AG10803 (cell line): ENCODE results near the gene LHFPL3.

Experiments used
- DNase-seq: peaks from one replicate; pipeline ENCODE4 v3.0.0; 2010; ENCODE audit warnings: low read depth
- H3K4me3 ChIP-seq: 2 replicates; pipeline ENCODE4 v1.5.1; 2011; ENCODE audit warnings: mild to moderate bottlenecking, low read length, control low read depth
- TF ChIP-seq, protein P1 (sequence below): conservative IDR thresholded peaks from 2 replicates; pipeline ENCODE4 v1.5.1; 2011; ENCODE audit warnings: mild to moderate bottlenecking, low read length, control low read depth, inconsistent platforms

Gene LHFPL3

DNA sequence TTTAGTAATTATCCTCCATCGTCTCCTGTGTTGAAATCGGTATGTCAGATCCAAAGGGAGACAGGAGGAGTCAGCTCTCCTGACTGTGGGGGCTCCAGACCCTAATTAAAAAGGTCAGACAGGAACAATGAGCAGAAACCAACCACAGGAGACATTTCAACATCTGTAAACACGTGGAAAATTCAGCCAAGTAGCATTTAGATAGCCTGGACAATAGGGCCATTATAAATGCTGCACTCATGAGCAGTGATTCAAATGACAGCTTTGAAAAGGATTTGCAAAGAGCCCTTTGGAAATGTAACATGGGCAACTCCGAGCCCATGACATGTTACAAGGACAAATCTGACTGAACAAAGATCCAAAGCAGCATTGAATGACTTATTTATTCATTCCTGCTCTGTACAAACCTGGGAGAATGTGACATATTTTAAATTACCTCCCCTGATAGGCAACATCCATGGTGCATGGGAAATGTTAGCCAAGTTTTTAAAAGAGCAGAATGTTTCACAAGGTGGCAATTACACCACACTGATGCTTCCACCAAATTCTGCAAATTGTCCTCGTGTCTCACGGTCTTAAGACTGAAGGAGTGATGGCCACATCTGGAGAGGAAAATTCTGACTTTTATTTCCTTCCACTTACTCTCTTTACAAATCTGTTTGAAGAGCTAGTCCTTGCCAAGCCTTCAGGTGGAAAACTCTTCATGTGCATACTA lies 572.3 kb downstream of the LHFPL3 start:
- DNase-seq: no peak
- no peak overlapping the region for H3K4me3 ChIP-seq
- TF ChIP-seq, protein P1, sequence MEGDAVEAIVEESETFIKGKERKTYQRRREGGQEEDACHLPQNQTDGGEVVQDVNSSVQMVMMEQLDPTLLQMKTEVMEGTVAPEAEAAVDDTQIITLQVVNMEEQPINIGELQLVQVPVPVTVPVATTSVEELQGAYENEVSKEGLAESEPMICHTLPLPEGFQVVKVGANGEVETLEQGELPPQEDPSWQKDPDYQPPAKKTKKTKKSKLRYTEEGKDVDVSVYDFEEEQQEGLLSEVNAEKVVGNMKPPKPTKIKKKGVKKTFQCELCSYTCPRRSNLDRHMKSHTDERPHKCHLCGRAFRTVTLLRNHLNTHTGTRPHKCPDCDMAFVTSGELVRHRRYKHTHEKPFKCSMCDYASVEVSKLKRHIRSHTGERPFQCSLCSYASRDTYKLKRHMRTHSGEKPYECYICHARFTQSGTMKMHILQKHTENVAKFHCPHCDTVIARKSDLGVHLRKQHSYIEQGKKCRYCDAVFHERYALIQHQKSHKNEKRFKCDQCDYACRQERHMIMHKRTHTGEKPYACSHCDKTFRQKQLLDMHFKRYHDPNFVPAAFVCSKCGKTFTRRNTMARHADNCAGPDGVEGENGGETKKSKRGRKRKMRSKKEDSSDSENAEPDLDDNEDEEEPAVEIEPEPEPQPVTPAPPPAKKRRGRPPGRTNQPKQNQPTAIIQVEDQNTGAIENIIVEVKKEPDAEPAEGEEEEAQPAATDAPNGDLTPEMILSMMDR: no peak

DNA sequence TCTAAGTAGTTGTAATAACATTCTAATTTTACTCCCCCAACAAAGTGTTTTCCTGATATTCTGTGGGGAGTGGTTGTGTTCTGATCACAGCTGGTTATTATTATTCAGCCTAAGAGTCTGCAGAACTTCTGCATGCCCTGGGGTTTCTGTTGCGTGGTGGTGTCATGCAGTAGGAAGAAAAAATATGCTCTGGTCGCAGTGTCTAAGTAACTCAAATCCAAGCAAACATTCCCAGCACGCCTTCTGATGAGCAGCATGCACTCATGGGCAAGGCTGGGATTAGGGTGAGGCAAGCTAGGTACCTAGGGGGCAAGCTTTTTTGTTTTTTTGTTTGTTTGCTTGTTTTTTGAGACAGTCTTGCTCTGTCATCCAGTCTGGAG lies 572.8 kb downstream of the LHFPL3 start:
- peak; percentile 29 for DNase-seq
- TF ChIP-seq, protein P1: no peak
- H3K4me3 ChIP-seq: no peak overlapping the region

DNA sequence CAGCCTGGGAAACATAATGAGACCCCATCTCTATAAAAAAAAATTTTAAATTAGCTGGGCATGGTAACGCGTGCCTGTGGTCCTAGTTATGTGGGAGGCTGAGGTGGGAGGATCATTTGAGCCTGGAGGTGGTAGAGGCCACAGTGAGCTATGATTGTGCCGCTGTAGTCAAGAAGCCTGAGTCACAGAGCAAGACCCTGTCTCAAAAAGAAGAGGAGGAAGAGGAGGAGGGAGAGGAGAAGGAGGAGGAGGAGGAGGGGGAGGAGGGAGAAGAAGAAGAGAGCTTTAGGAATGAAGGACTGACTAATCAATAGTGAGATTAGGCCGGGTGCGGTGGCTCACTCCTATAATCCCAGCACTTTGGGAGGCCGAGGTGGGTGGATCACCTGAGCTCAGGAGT lies 573.8 kb downstream of the LHFPL3 start:
- DNase-seq: no peak
- TF ChIP-seq, protein P1: no peak
- no peak overlapping the region for H3K4me3 ChIP-seq

DNA sequence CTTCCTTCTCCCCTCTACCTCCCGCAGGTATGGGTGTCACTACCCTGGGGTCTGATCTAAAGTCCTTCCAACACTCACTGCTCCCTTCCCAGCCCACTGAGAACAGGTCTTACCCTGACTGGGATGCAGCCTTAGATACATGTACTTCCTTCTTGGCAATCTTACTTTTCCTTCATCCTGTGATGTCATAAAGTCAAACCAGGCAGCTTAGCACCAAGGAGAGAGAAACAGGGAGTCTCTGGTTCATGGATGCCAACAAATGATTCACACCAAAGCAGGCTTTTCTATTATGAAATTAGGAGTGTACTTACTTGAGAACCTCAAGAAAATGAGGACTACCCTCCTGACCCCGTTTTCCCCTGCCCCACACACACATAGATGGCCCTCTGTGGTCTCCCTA lies 574.6 kb downstream of the LHFPL3 start:
- TF ChIP-seq, protein P1: no peak
- peak; percentile 32 for DNase-seq
- H3K4me3 ChIP-seq: no peak overlapping the region

DNA sequence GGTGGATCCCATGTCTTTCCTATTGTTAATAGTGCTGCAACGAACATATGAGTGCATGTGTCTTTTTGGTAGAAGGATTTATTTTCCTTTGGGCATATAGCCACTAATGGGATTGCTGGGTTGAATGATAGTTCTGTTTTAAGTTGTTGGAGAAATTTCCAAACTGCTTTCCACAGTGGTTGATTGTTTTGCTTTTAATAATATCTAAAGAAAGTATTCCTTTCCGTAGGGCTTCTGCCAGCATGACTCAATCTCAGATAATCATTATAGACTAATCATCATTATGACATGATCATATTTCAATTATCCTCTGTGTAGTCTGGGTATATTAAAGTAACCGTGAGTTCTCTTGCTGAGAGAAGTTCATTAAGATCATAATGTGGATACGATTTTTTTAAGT lies 575.4 kb downstream of the LHFPL3 start:
- no peak overlapping the region for H3K4me3 ChIP-seq
- DNase-seq: no peak
- TF ChIP-seq, protein P1: no peak

DNA sequence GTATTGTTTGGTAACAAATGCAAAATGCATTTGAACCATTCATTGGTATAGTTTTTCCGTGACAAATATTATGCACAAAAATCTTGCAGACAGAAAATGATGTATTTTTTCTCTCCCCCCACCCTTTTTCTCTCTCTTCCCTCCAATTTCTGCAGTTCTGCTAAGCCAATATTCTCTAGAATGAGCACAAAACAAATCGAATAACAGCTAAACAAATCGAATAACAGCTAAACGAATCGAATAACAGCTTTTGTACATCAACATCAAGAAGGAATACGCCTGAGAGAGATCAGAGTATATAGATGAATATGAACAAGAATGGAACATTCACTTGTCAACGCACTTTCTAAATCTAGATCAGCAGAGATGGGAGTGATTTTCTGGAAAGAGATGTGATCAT lies 577.6 kb downstream of the LHFPL3 start:
- no peak overlapping the region for H3K4me3 ChIP-seq
- TF ChIP-seq, protein P1: no peak
- DNase-seq: no peak

DNA sequence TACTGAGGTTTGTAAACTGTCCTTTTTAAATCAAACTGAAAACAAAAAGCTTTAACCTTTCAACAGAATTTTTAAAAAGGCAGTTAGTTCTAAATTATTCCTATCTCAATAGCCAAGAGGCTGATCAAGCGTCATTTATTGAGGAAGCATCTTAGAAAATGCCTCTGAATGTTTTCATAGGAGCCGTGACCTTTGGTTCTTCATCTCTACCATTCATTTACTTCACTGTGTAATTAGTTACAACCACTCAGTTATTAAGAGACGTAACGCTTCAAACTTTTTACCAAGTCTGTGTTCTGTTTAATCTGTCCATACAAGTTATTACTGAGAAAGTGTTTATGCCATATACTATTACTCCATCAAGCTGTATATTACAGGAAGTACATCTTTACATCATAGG lies 578.2 kb downstream of the LHFPL3 start:
- no peak overlapping the region for H3K4me3 ChIP-seq
- no peak for DNase-seq
- TF ChIP-seq, protein P1: no peak
